Neuron (in vitro differentiated cells): ENCODE measurements around the gene C19orf81.

Experiments
- H2AFZ ChIP-seq: one replicate; pipeline ENCODE4 v1.6.1; 2013; ENCODE audit warnings: low read depth, mild to moderate bottlenecking, inconsistent platforms, low read length, moderate library complexity
- H3K27me3 ChIP-seq: one replicate; pipeline ENCODE4 v1.6.1; 2013; ENCODE audit warnings: low read length; ENCODE audit not compliant: insufficient read depth
- H3K36me3 ChIP-seq: one replicate; pipeline ENCODE4 v1.6.1; 2013; ENCODE audit warnings: low read length; ENCODE audit not compliant: insufficient read depth
- H3K4me1 ChIP-seq: one replicate; pipeline ENCODE4 v1.6.1; 2013; ENCODE audit warnings: low read length; ENCODE audit not compliant: insufficient read depth
- H3K4me3 ChIP-seq: 2 replicates; pipeline ENCODE4 v1.5.1; 2013; ENCODE audit warnings: mild to moderate bottlenecking, low read length, moderate library complexity
- H3K9me3 ChIP-seq: one replicate; pipeline ENCODE4 v1.6.1; 2013; ENCODE audit warnings: low read length

The C19orf81 gene

GRCh38 chr19:50705422-50706019 is 56.3 kb downstream of the C19orf81 start:
- no peaks in the 10 kb centered on the region for H3K27me3 ChIP-seq
- H3K4me1 ChIP-seq: no peaks in the 10 kb centered on the region
- H3K36me3 ChIP-seq: no peaks in the 10 kb centered on the region
- no peak overlapping the region for H2AFZ ChIP-seq
- H3K4me3 ChIP-seq: no peak overlapping the region
- H3K9me3 ChIP-seq: no peaks in the 10 kb centered on the region

GRCh38 chr19:50706387-50706786 is 57.1 kb downstream of the C19orf81 start:
- H3K36me3 ChIP-seq: no peaks in the 10 kb centered on the region
- no peaks in the 10 kb centered on the region for H3K27me3 ChIP-seq
- H3K4me1 ChIP-seq: no peaks in the 10 kb centered on the region
- no peak overlapping the region for H2AFZ ChIP-seq
- H3K4me3 ChIP-seq: no peak overlapping the region
- no peaks in the 10 kb centered on the region for H3K9me3 ChIP-seq

- Histone ChIP-seq H3K27me3 (no peaks in the 10 kb centered on the region), H3K9me3 (no peaks in the 10 kb centered on the region), H3K4me3 (no peak overlapping the region), H3K4me1 (no peaks in the 10 kb centered on the region), H2AFZ (no peak overlapping the region), H3K36me3 (no peaks in the 10 kb centered on the region)
Observed at GRCh38 chr19:50708179-50708879, 59.1 kb downstream of the C19orf81 start.
